H1 (cell line): ENCODE results near the gene ZNF486. TPM values are rescaled to one million over a fixed set of nuclear protein-coding genes. Genes with fewer than 3 reads are reported as not detected.

ENCODE experiments used
- CTCF ChIA-PET: fragments of 300-600 bp; sonication (Branson Sonifier 250); formaldehyde crosslinking; loops from one replicate; lab custom pipeline; 2021; ENCODE audit not compliant: partially characterized antibody; lab: Charles Lee
- POLR2A ChIA-PET: fragments of 300-600 bp; sonication (Branson Sonifier 250); formaldehyde crosslinking; loops from one replicate; lab custom pipeline; 2021; ENCODE audit warnings: inconsistent platforms; ENCODE audit not compliant: partially characterized antibody; lab: Charles Lee
- DNase-seq, 2 experiments: peaks; one replicate each; pipeline versions ENCODE4 v3.0.0 to v3.0.0-alpha.2; 2010 to 2022; ENCODE audit warnings: low spot score in 2 of 2, low read depth in 1 of 2, mixed read lengths in 1 of 2
- FAIRE-seq: peaks from 2 replicates; lab custom pipeline; 2011; peaks lifted over from hg19 to GRCh38; lab: Jason Lieb, UNC
- H2AFZ ChIP-seq: 2 replicates; pipeline ENCODE4 v1.8.1; 2012; ENCODE audit warnings: low read length, inconsistent platforms
- H2AK5ac ChIP-seq: 2 replicates; pipeline ENCODE4 v1.6.1; 2013; ENCODE audit warnings: low read depth, low read length
- H2BK120ac ChIP-seq: replicated peaks from 2 replicates; pipeline ENCODE3; 2013; ENCODE audit warnings: low read depth, low read length, inconsistent platforms
- H2BK12ac ChIP-seq: 2 replicates; pipeline ENCODE4 v1.6.1; 2013; ENCODE audit warnings: low read depth, low read length
- H2BK15ac ChIP-seq: 2 replicates; pipeline ENCODE4 v1.6.1; 2013; ENCODE audit warnings: low read length
- H2BK20ac ChIP-seq: 2 replicates; pipeline ENCODE4 v1.6.1; 2013; ENCODE audit warnings: low read length
- H2BK5ac ChIP-seq: 2 replicates; pipeline ENCODE4 v1.6.1; 2013; ENCODE audit warnings: low read depth, low read length
- H3K14ac ChIP-seq: 2 replicates; pipeline ENCODE4 v1.6.1; 2013; ENCODE audit warnings: inconsistent platforms; ENCODE audit not compliant: insufficient read length
- H3K18ac ChIP-seq: 2 replicates; pipeline ENCODE4 v1.6.1; 2013; ENCODE audit warnings: low read length; ENCODE audit errors: extremely low read depth
- H3K23ac ChIP-seq: 2 replicates; pipeline ENCODE4 v1.6.1; 2013; ENCODE audit warnings: inconsistent platforms; ENCODE audit not compliant: insufficient read length
- H3K23me2 ChIP-seq: 2 replicates; pipeline ENCODE4 v1.6.1; 2013; ENCODE audit warnings: low read depth, low read length
- H3K27ac ChIP-seq: 2 replicates; pipeline ENCODE4 v1.6.1; 2011; ENCODE audit warnings: low read depth, low read length, inconsistent platforms
- H3K27me3 ChIP-seq, 4 experiments: replicated peaks in 1 of 4; 1 replicate in 1 of 4; 2 replicates in 3 of 4; pipeline versions ENCODE4 v1.6.1 to v1.8.1; 2011 to 2013; ENCODE audit warnings: low read length in 3 of 4, mild to moderate bottlenecking in 3 of 4, inconsistent platforms in 2 of 4, mixed read lengths in 2 of 4, moderate library complexity in 1 of 4; ENCODE audit not compliant: control insufficient read depth in 3 of 4, insufficient read depth in 3 of 4; ENCODE audit errors: extremely low read depth in 1 of 4
- H3K36me3 ChIP-seq, 4 experiments: 2 replicates each; pipeline versions ENCODE4 v1.6.1 to v1.8.1; 2011 to 2013; ENCODE audit warnings: mild to moderate bottlenecking in 4 of 4, low read length in 3 of 4, moderate library complexity in 2 of 4, control low read depth in 1 of 4, inconsistent platforms in 1 of 4; ENCODE audit not compliant: insufficient read depth in 4 of 4, control insufficient read depth in 2 of 4
- H3K4ac ChIP-seq: replicated peaks from 2 replicates; pipeline ENCODE3; 2013; ENCODE audit warnings: low read length, low read depth, mixed read lengths, inconsistent platforms; ENCODE audit not compliant: insufficient read length
- H3K4me1 ChIP-seq, 4 experiments: replicated peaks in 1 of 4; 1 replicate in 1 of 4; 2 replicates in 3 of 4; pipeline versions ENCODE4 v1.6.1 to v1.8.1; 2011 to 2013; ENCODE audit warnings: low read length in 3 of 4, inconsistent platforms in 2 of 4, mixed read lengths in 1 of 4; ENCODE audit not compliant: insufficient read depth in 4 of 4, control insufficient read depth in 3 of 4
- H3K4me2 ChIP-seq, 2 experiments: 2 replicates each; pipeline versions ENCODE4 v1.6.1 to v1.8.1; 2011 to 2013; ENCODE audit warnings: low read depth in 2 of 2, low read length in 2 of 2, control low read depth in 1 of 2, inconsistent platforms in 1 of 2, mild to moderate bottlenecking in 1 of 2; ENCODE audit not compliant: insufficient read depth in 1 of 2
- H3K4me3 ChIP-seq, 4 experiments: fragments of 200-600, 300-600 bp in 1 of 4; sonication (generic), shearing (Covaris generic), sonication (Bioruptor Twin) in 1 of 4; 2 replicates each; pipeline versions ENCODE4 v1.5.1 to v1.8.1; 2011 to 2016; ENCODE audit warnings: low read length in 4 of 4, low read depth in 3 of 4, control low read depth in 2 of 4, inconsistent platforms in 2 of 4, mild to moderate bottlenecking in 2 of 4, mixed read lengths in 1 of 4, moderate library complexity in 1 of 4; ENCODE audit not compliant: insufficient read depth in 2 of 4; ENCODE audit errors: extremely low read depth in 1 of 4
- H3K56ac ChIP-seq: replicated peaks from 2 replicates; pipeline ENCODE3; 2013; ENCODE audit warnings: low read depth, mild to moderate bottlenecking, mixed read lengths, low read length, inconsistent platforms; ENCODE audit not compliant: insufficient read length
- H3K79me1 ChIP-seq: 2 replicates; pipeline ENCODE4 v1.6.1; 2013; ENCODE audit warnings: low read depth, low read length, control low read depth
- H3K79me2 ChIP-seq, 2 experiments: 2 replicates each; pipeline versions ENCODE4 v1.6.1 to v1.8.1; 2012 to 2013; ENCODE audit warnings: low read length in 2 of 2, mild to moderate bottlenecking in 2 of 2, inconsistent platforms in 1 of 2; ENCODE audit not compliant: insufficient read depth in 2 of 2, control insufficient read depth in 1 of 2
- H3K9ac ChIP-seq, 4 experiments: replicated peaks in 1 of 4; 1 replicate in 1 of 4; 2 replicates in 3 of 4; pipeline versions ENCODE4 v1.6.1 to v1.8.1; 2011 to 2013; ENCODE audit warnings: low read depth in 3 of 4, low read length in 3 of 4, control low read depth in 2 of 4, mild to moderate bottlenecking in 2 of 4, moderate library complexity in 2 of 4, inconsistent platforms in 1 of 4; ENCODE audit errors: extremely low read depth in 1 of 4
- H3K9me3 ChIP-seq, 2 experiments: 2 replicates each; pipeline versions ENCODE4 v1.6.1 to v1.8.1; 2012 to 2013; ENCODE audit warnings: mild to moderate bottlenecking in 2 of 2, moderate library complexity in 2 of 2, control low read depth in 1 of 2, inconsistent platforms in 1 of 2, low read depth in 1 of 2, low read length in 1 of 2, mixed read lengths in 1 of 2; ENCODE audit not compliant: insufficient read depth in 2 of 2
- H4K20me1 ChIP-seq, 2 experiments: replicated peaks in 1 of 2; 2 replicates each; pipeline versions ENCODE3 to v1.8.1; 2011 to 2013; ENCODE audit warnings: inconsistent platforms in 2 of 2, low read length in 2 of 2, mild to moderate bottlenecking in 1 of 2; ENCODE audit not compliant: insufficient read depth in 2 of 2, control insufficient read depth in 1 of 2
- H4K5ac ChIP-seq: 2 replicates; pipeline ENCODE4 v1.6.1; 2013; ENCODE audit warnings: low read length, low read depth, mixed read lengths, inconsistent platforms; ENCODE audit not compliant: insufficient read length
- H4K8ac ChIP-seq: 2 replicates; pipeline ENCODE4 v1.8.0; 2013; ENCODE audit warnings: mild to moderate bottlenecking, moderate library complexity, low read length, inconsistent platforms; ENCODE audit not compliant: insufficient read depth; ENCODE audit errors: extremely low read depth
- H4K91ac ChIP-seq: replicated peaks from 2 replicates; pipeline ENCODE3; 2013; ENCODE audit warnings: low read length, mixed read lengths, inconsistent platforms; ENCODE audit not compliant: insufficient read length
- EGR1 ChIP-seq: IDR thresholded peaks from 2 replicates; pipeline ENCODE4 v1.6.1; 2011; ENCODE audit warnings: low read depth, low read length, borderline replicate concordance
- FOSL1 ChIP-seq: IDR thresholded peaks from 2 replicates; pipeline ENCODE4 v1.6.1; 2011; ENCODE audit warnings: mild to moderate bottlenecking, low read depth, low read length, moderate library complexity; ENCODE audit not compliant: insufficient read depth
- SIX5 ChIP-seq: IDR thresholded peaks from 2 replicates; pipeline ENCODE4 v1.6.1; 2011; ENCODE audit warnings: mild to moderate bottlenecking, low read depth, low read length
- WGBS, 2 experiments: shearing (Covaris generic) in 1 of 2; methylation state at CpG; one replicate each; pipeline versions ENCODE4 v1.1.6 to v1.1.7; 2013 to 2015; ENCODE audit warnings: low lambda C conversion rate in 2 of 2, mixed read lengths in 2 of 2, inconsistent platforms in 1 of 2, low coverage in 1 of 2, missing lambda C conversion rate in 1 of 2; ENCODE audit not compliant: insufficient replicate concordance in 2 of 2, insufficient coverage in 1 of 2, insufficient read length in 1 of 2; ENCODE audit errors: extremely low coverage in 1 of 2, missing lambda C conversion rate in 1 of 2; 5-methylcytosine and 5-hydroxymethylcytosine counted together
- polyA plus RNA-seq, 7 experiments: library from polyadenylated mRNA; depleted of rRNA in 3 of 7; stranded (reverse) in 5 of 7; unstranded in 2 of 7; fragments of >200 nt in 5 of 7; fragments of 200-250 nt in 2 of 7; gene quantifications; 1 replicate in 5 of 7; 2 replicates in 1 of 7; 4 replicates in 1 of 7; pipeline versions ENCODE4 v1.2.1 to v1.2.3, GENCODE V29; 2011 to 2013; ENCODE audit warnings: missing spikeins in 2 of 7, mixed read lengths in 2 of 7
- total RNA-seq: library from RNA; stranded (reverse); fragmentation: NEBNext Ultra II Directional; extraction: Animal tissue kit (Norgen Biotek cat#: 25700); gene quantifications from 2 replicates; pipeline ENCODE4 v1.2.1, GENCODE V29; 2021

Gene ZNF486
- total and polyA plus RNA-seq, 2 of the 8 experiments (the other 6 are each of a cell fraction or from before 2014, with no cell fraction given), result 10.7 to 23.4 TPM

DNA sequence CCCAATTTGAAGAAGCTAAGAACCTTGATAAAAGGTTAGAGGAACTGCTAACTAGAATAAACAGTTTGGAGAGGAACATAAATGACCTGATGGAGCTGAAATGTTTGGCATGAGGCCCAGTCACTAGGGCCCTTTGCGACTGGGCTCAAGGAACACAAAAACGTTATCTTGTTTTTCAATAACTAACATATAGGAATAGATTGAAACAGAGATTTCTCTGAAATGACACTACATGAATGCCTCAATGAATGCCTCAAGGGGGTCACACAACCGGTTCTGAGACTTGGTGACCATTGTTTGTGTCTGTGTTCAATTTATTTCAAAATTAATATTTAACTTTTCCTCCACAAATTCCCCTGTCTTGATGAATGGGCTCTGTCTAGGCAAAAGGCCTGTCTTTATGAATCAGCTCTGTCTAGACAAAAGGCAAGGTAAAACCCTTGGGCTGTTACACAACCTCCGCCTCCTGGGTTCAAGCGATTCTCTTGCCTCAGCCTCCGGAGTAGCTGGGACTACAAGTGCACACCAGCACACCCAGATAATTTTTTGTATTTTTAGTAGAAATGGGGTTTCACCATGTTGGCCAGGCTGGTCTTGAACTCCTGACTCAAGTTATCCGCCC is 932 bp upstream of the ZNF486 start:
- ChIA-PET POLR2A (interaction anchor here (0.7 to 3.9 kb wide), 18 partner anchors 13 to 497 kb away, joined by 3 to 20 read pairs (median 4); partner anchors contain the start of genes ZNF101 and ZNF90), CTCF (interaction anchor here (1.9 kb wide), 1 partner anchor 168 kb away, joined by 9 read pairs; no protein-coding TSS in a partner anchor)
- H3K27ac ChIP-seq, result no peak overlapping the region
- H2BK5ac ChIP-seq, result no peak overlapping the region
- H3K27me3 ChIP-seq, result no peaks in the 10 kb centered on the region
- H3K9ac ChIP-seq, result no peak overlapping the region
- H3K36me3 ChIP-seq, result peaks cover 0 to 8% (median 2%) of the 10 kb centered on the region in 4 experiments; a peak in 5 of 8 replicates
- H3K9me3 ChIP-seq, result no peaks in the 10 kb centered on the region
- no peak overlapping the region for H4K91ac ChIP-seq
- H3K79me1 ChIP-seq, result no peaks in the 10 kb centered on the region; the same call in 1 of the 2 replicates
- FAIRE-seq (no peak), DNase-seq (no peak)
- peaks cover 0 to 33% of the 10 kb centered on the region in 2 experiments; a peak in 3 of 4 replicates for H3K79me2 ChIP-seq
- no peak overlapping the region for H4K5ac ChIP-seq
- no peaks in the 10 kb centered on the region for H3K23me2 ChIP-seq
- no peak overlapping the region for H2BK120ac ChIP-seq
- no peaks in the 10 kb centered on the region for H4K20me1 ChIP-seq
- no peak overlapping the region for H3K4me2 ChIP-seq
- H2BK20ac ChIP-seq, result 0 out of 2 replicates have a peak overlapping the region, but pooled peaks have one; percentile 82
- no peak for TF ChIP-seq SIX5
- no peak for TF ChIP-seq EGR1
- TF ChIP-seq FOSL1, result no peak
- no peak overlapping the region for H2BK12ac ChIP-seq
- H4K8ac ChIP-seq, result no peak overlapping the region
- peaks cover 0 to 5% (median 0%) of the 10 kb centered on the region in 4 experiments; a peak in 1 of 7 replicates for H3K4me1 ChIP-seq
- H2AFZ ChIP-seq, result no peak overlapping the region
- no peak overlapping the region for H2BK15ac ChIP-seq
- 92% methylated on average over 7 of the region's 7 CpGs; no CpG with 5 or more reads in 1 of the 2 experiments for WGBS, 2 experiments
- no peak overlapping the region for H3K4me3 ChIP-seq
- H3K23ac ChIP-seq, result no peak overlapping the region
- H3K18ac ChIP-seq, result no peak overlapping the region
- no peak overlapping the region for H3K56ac ChIP-seq
- no peak overlapping the region for H2AK5ac ChIP-seq
- no peak overlapping the region for H3K14ac ChIP-seq
- H3K4ac ChIP-seq, result no peak overlapping the region
